ENCODE results near the gene IRX3.

GRCh38 chr16:54285414-54286089 is 1.0 kb downstream of the IRX3 start:
- TF ChIP-seq CTCF (IDR thresholded peaks at IDR 0.05; ENCODE audit: insufficient read depth, low read length): no peak
- peak; percentile 17; the same call in 1 of the 2 replicates for TF ChIP-seq POLR2AphosphoS5 (IDR thresholded peaks at IDR 0.05; ENCODE audit: low read depth)

Data from HL-60 (cell line).